ENCODE results near the gene AHCY.
A peak's percentile ranks its signal among the peaks of the same experiment; 100 is the strongest.

Gene AHCY

GRCh38 chr20:34324541-34324940 lies 21.4 kb upstream of the AHCY start:
- no peak for DNase-seq (ENCODE audit: low read depth in 2 of 2)

- no peak for DNase-seq (ENCODE audit: low read depth in 2 of 2)
These were observed 19.3 kb upstream of the AHCY start for GRCh38 chr20:34322267-34323105.

- no peak for DNase-seq (ENCODE audit: low read depth in 2 of 2)
These were observed 17.7 kb upstream of the AHCY start for GRCh38 chr20:34320861-34321260.

- DNase-seq (ENCODE audit: low read depth in 2 of 2) = no peak
These were observed 15.7 kb upstream of the AHCY start for GRCh38 chr20:34318609-34319443.

- DNase-seq (ENCODE audit: low read depth in 2 of 2) = no peak
These were observed 13.2 kb upstream of the AHCY start for GRCh38 chr20:34316196-34316814.

GRCh38 chr20:34315236-34315635 lies 12.1 kb upstream of the AHCY start:
- no peak for DNase-seq (ENCODE audit: low read depth in 2 of 2)

- peak; percentile 65 to 68 for DNase-seq (ENCODE audit: low read depth in 2 of 2)
These were observed 9.5 kb upstream of the AHCY start for GRCh38 chr20:34312544-34313217.

- no peak for DNase-seq (ENCODE audit: low read depth in 2 of 2)
These were observed 8.9 kb upstream of the AHCY start for GRCh38 chr20:34312024-34312460.

- DNase-seq (ENCODE audit: low read depth in 2 of 2) = no peak
These were observed 8.2 kb upstream of the AHCY start for GRCh38 chr20:34311118-34312023.

GRCh38 chr20:34310481-34311117 lies 7.4 kb upstream of the AHCY start:
- DNase-seq (ENCODE audit: low read depth in 2 of 2) = no peak

- DNase-seq (ENCODE audit: low read depth in 2 of 2) = no peak
These were observed 6.5 kb upstream of the AHCY start for GRCh38 chr20:34309691-34310090.

GRCh38 chr20:34305333-34306230 lies 2.4 kb upstream of the AHCY start:
- DNase-seq (ENCODE audit: low read depth in 2 of 2) = no peak

- DNase-seq (ENCODE audit: low read depth in 2 of 2) = peak; percentile 4 to 6
These were observed 838 bp downstream of the AHCY start for GRCh38 chr20:34302312-34302722.

GRCh38 chr20:34301587-34302311 lies 1.4 kb downstream of the AHCY start:
- DNase-seq (ENCODE audit: low read depth in 2 of 2) = no peak

GRCh38 chr20:34300809-34301586 lies 2.2 kb downstream of the AHCY start:
- DNase-seq (ENCODE audit: low read depth in 2 of 2) = no peak

- DNase-seq (ENCODE audit: low read depth in 2 of 2) = no peak
These were observed 2.8 kb downstream of the AHCY start for GRCh38 chr20:34300256-34300806.

- DNase-seq (ENCODE audit: low read depth in 2 of 2) = no peak
These were observed 3.4 kb downstream of the AHCY start for GRCh38 chr20:34299556-34300255.
